Measurements from ENCODE around the gene GLYR1.
"Not testable (repeated sequence)": the region's sequence is repeated elsewhere in the genome, so short reads cannot be mapped to it uniquely, and the experiment has no call there.

Gene GLYR1

GRCh38 chr16:4785758-4786433, 61.2 kb downstream of the GLYR1 start:
- Histone ChIP-seq H3K36me3 (no peaks in the 10 kb centered on the region), H3K9me3 (no peaks in the 10 kb centered on the region), H3K4me1 (ENCODE audit: control insufficient read depth in 1 of 2, insufficient read depth in 1 of 2, low read depth in 1 of 2, low read length in 1 of 2) (peaks cover 0 to 11% of the 10 kb centered on the region in 2 experiments), H3K27me3 (no peaks in the 10 kb centered on the region), H3K27ac (no peak overlapping the region), H3K4me3 (ENCODE audit: low read depth in 1 of 2, low read length in 1 of 2) (no peak overlapping the region)
- no peak for TF ChIP-seq CTCF (IDR thresholded peaks at IDR 0.05)

GRCh38 chr16:4784444-4784987, 62.6 kb downstream of the GLYR1 start:
- not testable (repeated sequence) for H3K27me3 ChIP-seq; H3K4me1 ChIP-seq (ENCODE audit: control insufficient read depth in 1 of 2, insufficient read depth in 1 of 2, low read depth in 1 of 2, low read length in 1 of 2); H3K4me3 ChIP-seq (ENCODE audit: low read depth in 1 of 2, low read length in 1 of 2); H3K36me3 ChIP-seq; H3K27ac ChIP-seq; H3K9me3 ChIP-seq

GRCh38 chr16:4783951-4784336, 63.1 kb downstream of the GLYR1 start:
- TF ChIP-seq CTCF (IDR thresholded peaks at IDR 0.05), result no peak

GRCh38 chr16:4783251-4783950, 63.7 kb downstream of the GLYR1 start:
- Histone ChIP-seq H3K4me3 (ENCODE audit: low read depth in 1 of 2, low read length in 1 of 2) (no peak overlapping the region), H3K9me3 (no peaks in the 10 kb centered on the region), H3K36me3 (no peaks in the 10 kb centered on the region), H3K27me3 (no peaks in the 10 kb centered on the region), H3K4me1 (ENCODE audit: control insufficient read depth in 1 of 2, insufficient read depth in 1 of 2, low read depth in 1 of 2, low read length in 1 of 2) (peaks cover 0 to 7% of the 10 kb centered on the region in 2 experiments), H3K27ac (no peak overlapping the region)
- TF ChIP-seq CTCF (IDR thresholded peaks at IDR 0.05), result no peak

More at GRCh38 chr16:4783951-4784336, 63.1 kb downstream of the GLYR1 start:
- Histone ChIP-seq H3K9me3 (no peaks in the 10 kb centered on the region), H3K27ac (no peak overlapping the region), H3K27me3 (no peaks in the 10 kb centered on the region), H3K36me3 (no peaks in the 10 kb centered on the region), H3K4me1 (ENCODE audit: control insufficient read depth in 1 of 2, insufficient read depth in 1 of 2, low read depth in 1 of 2, low read length in 1 of 2) (peaks cover 0 to 7% of the 10 kb centered on the region in 2 experiments), H3K4me3 (ENCODE audit: low read depth in 1 of 2, low read length in 1 of 2) (no peak overlapping the region)

GRCh38 chr16:4780235-4780634, 66.9 kb downstream of the GLYR1 start:
- no peak overlapping the region for H3K4me3 ChIP-seq (ENCODE audit: low read depth in 1 of 2, low read length in 1 of 2)
- no peak overlapping the region for H3K27ac ChIP-seq
- TF ChIP-seq CTCF (IDR thresholded peaks at IDR 0.05), result no peak
- H3K4me1 ChIP-seq (ENCODE audit: control insufficient read depth in 1 of 2, insufficient read depth in 1 of 2, low read depth in 1 of 2, low read length in 1 of 2), result peaks cover under 1 to 9% of the 10 kb centered on the region in 2 experiments
- H3K36me3 ChIP-seq, result no peaks in the 10 kb centered on the region
- no peaks in the 10 kb centered on the region for H3K27me3 ChIP-seq
- no peaks in the 10 kb centered on the region for H3K9me3 ChIP-seq

GRCh38 chr16:4778050-4778392, 69.1 kb downstream of the GLYR1 start:
- TF ChIP-seq CTCF (IDR thresholded peaks at IDR 0.05), result no peak
- Histone ChIP-seq H3K36me3 (no peaks in the 10 kb centered on the region), H3K4me1 (ENCODE audit: control insufficient read depth in 1 of 2, insufficient read depth in 1 of 2, low read depth in 1 of 2, low read length in 1 of 2) (peaks cover 11 to 18% of the 10 kb centered on the region in 2 experiments), H3K9me3 (no peaks in the 10 kb centered on the region), H3K27me3 (no peaks in the 10 kb centered on the region), H3K27ac (no peak overlapping the region), H3K4me3 (ENCODE audit: low read depth in 1 of 2, low read length in 1 of 2) (no peak overlapping the region)
